Glutamatergic neuron (in vitro differentiated cells): ENCODE measurements around the gene RENBP. TPM values are rescaled to one million over a fixed set of nuclear protein-coding genes. Genes with fewer than 3 reads are reported as not detected.

Source experiments
- DNase-seq: peaks from one replicate; pipeline ENCODE4 v3.0.0; 2022
- H3K27ac Mint-ChIP-seq: one replicate; pipeline ENCODE4 v1.8.0; 2020; ENCODE audit warnings: mild to moderate bottlenecking, mixed read lengths, inconsistent platforms; ENCODE audit not compliant: unreplicated experiment
- H3K27me3 Mint-ChIP-seq: one replicate; pipeline ENCODE4 v1.8.0; 2020; ENCODE audit warnings: mild to moderate bottlenecking, moderate library complexity, mixed read lengths, inconsistent platforms; ENCODE audit not compliant: unreplicated experiment
- H3K36me3 Mint-ChIP-seq: one replicate; pipeline ENCODE4 v1.8.0; 2020; ENCODE audit warnings: mild to moderate bottlenecking, mixed read lengths, inconsistent platforms; ENCODE audit not compliant: unreplicated experiment
- H3K4me1 Mint-ChIP-seq: one replicate; pipeline ENCODE4 v1.8.0; 2020; ENCODE audit warnings: mild to moderate bottlenecking, low read depth, mixed read lengths, inconsistent platforms; ENCODE audit not compliant: unreplicated experiment
- H3K4me3 Mint-ChIP-seq: one replicate; pipeline ENCODE4 v1.8.0; 2020; ENCODE audit warnings: mild to moderate bottlenecking, mixed read lengths, inconsistent platforms; ENCODE audit not compliant: unreplicated experiment
- H3K9me3 Mint-ChIP-seq: one replicate; pipeline ENCODE4 v1.8.0; 2020; ENCODE audit warnings: mild to moderate bottlenecking, moderate library complexity, mixed read lengths, inconsistent platforms; ENCODE audit not compliant: unreplicated experiment
- CTCF ChIP-seq: fragments of 200-600 bp; sonication (generic); IDR thresholded peaks from one replicate; pipeline ENCODE4 v1.5.0; 2021; ENCODE audit not compliant: partially characterized antibody, unreplicated experiment
- total RNA-seq: library from RNA; stranded (reverse); fragmentation: NEBNext Ultra II Directional; extraction: Animal tissue kit (Norgen Biotek cat#: 25700); gene quantifications from one replicate; pipeline ENCODE4 v1.2.1, GENCODE V29; 2021; ENCODE audit not compliant: unreplicated experiment

The RENBP gene
- total RNA-seq, 1 donor from 2014 or later, result 16.1 TPM

- no peaks in the 10 kb centered on the region for H3K36me3 Mint-ChIP-seq
- no peak for TF ChIP-seq CTCF
- H3K9me3 Mint-ChIP-seq, result peaks cover 6% of the 10 kb centered on the region
- H3K4me1 Mint-ChIP-seq, result no peaks in the 10 kb centered on the region
- peaks cover 2% of the 10 kb centered on the region for H3K27me3 Mint-ChIP-seq
- no peak for DNase-seq
- no peak overlapping the region for H3K27ac Mint-ChIP-seq
- H3K4me3 Mint-ChIP-seq, result no peak overlapping the region
Measured at GRCh38 chrX:153958605-153959004, 14.2 kb upstream of the RENBP start.

GRCh38 chrX:153957224-153957623 lies 12.8 kb upstream of the RENBP start:
- Mint-ChIP-seq H3K9me3 (peaks cover 3% of the 10 kb centered on the region), H3K27ac (no peak overlapping the region), H3K27me3 (peaks cover 2% of the 10 kb centered on the region), H3K36me3 (no peaks in the 10 kb centered on the region), H3K4me3 (no peak overlapping the region), H3K4me1 (no peaks in the 10 kb centered on the region)
- DNase-seq, result no peak
- no peak for TF ChIP-seq CTCF

GRCh38 chrX:153956044-153956907 lies 11.8 kb upstream of the RENBP start:
- H3K9me3 Mint-ChIP-seq, result peaks cover 3% of the 10 kb centered on the region
- H3K27me3 Mint-ChIP-seq, result no peaks in the 10 kb centered on the region
- no peak overlapping the region for H3K27ac Mint-ChIP-seq
- no peak for TF ChIP-seq CTCF
- no peak overlapping the region for H3K4me3 Mint-ChIP-seq
- no peak for DNase-seq
- no peaks in the 10 kb centered on the region for H3K36me3 Mint-ChIP-seq
- no peaks in the 10 kb centered on the region for H3K4me1 Mint-ChIP-seq

- no peaks in the 10 kb centered on the region for H3K4me1 Mint-ChIP-seq
- no peak overlapping the region for H3K27ac Mint-ChIP-seq
- no peak for TF ChIP-seq CTCF
- DNase-seq, result no peak
- H3K9me3 Mint-ChIP-seq, result peaks cover 3% of the 10 kb centered on the region
- no peaks in the 10 kb centered on the region for H3K36me3 Mint-ChIP-seq
- no peaks in the 10 kb centered on the region for H3K27me3 Mint-ChIP-seq
- H3K4me3 Mint-ChIP-seq, result no peak overlapping the region
Measured at GRCh38 chrX:153955228-153955732, 10.8 kb upstream of the RENBP start.

GRCh38 chrX:153954558-153955227 lies 10.2 kb upstream of the RENBP start:
- Mint-ChIP-seq H3K36me3 (no peaks in the 10 kb centered on the region), H3K4me1 (no peaks in the 10 kb centered on the region), H3K27ac (no peak overlapping the region), H3K4me3 (no peak overlapping the region), H3K9me3 (peaks cover 3% of the 10 kb centered on the region), H3K27me3 (no peaks in the 10 kb centered on the region)
- no peak for DNase-seq
- TF ChIP-seq CTCF, result no peak
